Loucy (cell line): Measurements from ENCODE around the gene VPREB3.

Experiments
- H2AFZ ChIP-seq: fragments of 200-600 bp; sonication (generic); 2 replicates; pipeline ENCODE4 v1.6.0; 2016; ENCODE audit warnings: antibody characterized with exemption, mild to moderate bottlenecking, low read length, moderate library complexity
- H3F3A ChIP-seq: fragments of 200-600 bp; 2 replicates; pipeline ENCODE4 v1.6.0; 2016; ENCODE audit warnings: antibody characterized with exemption, low read depth, mild to moderate bottlenecking
- H3K27me3 ChIP-seq: fragments of 200-600 bp; sonication (generic); 2 replicates; pipeline ENCODE4 v1.6.1; 2014; ENCODE audit warnings: low read length, mild to moderate bottlenecking; ENCODE audit not compliant: insufficient read depth, poor library complexity, severe bottlenecking
- H3K36me3 ChIP-seq: fragments of 200-600 bp; sonication (generic); 2 replicates; pipeline ENCODE4 v1.6.1; 2016; ENCODE audit warnings: low read length; ENCODE audit not compliant: insufficient read depth
- H3K4me1 ChIP-seq: fragments of 200-600 bp; sonication (generic); 2 replicates; pipeline ENCODE4 v1.5.1; 2014; ENCODE audit warnings: low read length, mild to moderate bottlenecking; ENCODE audit not compliant: insufficient read depth, poor library complexity, severe bottlenecking
- H3K4me2 ChIP-seq: fragments of 200-600 bp; sonication (generic); 2 replicates; pipeline ENCODE4 v1.6.0; 2014; ENCODE audit warnings: antibody characterized with exemption, low read length, low read depth, mild to moderate bottlenecking; ENCODE audit not compliant: poor library complexity, severe bottlenecking
- H3K4me3 ChIP-seq: fragments of 200-600 bp; sonication (generic); 2 replicates; pipeline ENCODE4 v1.5.1; 2014; ENCODE audit warnings: low read length, mild to moderate bottlenecking, mixed read lengths; ENCODE audit not compliant: poor library complexity, severe bottlenecking
- H3K79me2 ChIP-seq: fragments of 200-600 bp; sonication (generic); 2 replicates; pipeline ENCODE4 v1.6.1; 2014; ENCODE audit warnings: low read length; ENCODE audit not compliant: insufficient read depth
- H3K9ac ChIP-seq: fragments of 200-600 bp; sonication (generic); 2 replicates; pipeline ENCODE4 v1.6.0; 2014; ENCODE audit warnings: mild to moderate bottlenecking, low read depth, low read length, moderate library complexity; ENCODE audit not compliant: poor library complexity, severe bottlenecking
- H3K9me2 ChIP-seq: fragments of 200-600 bp; sonication (generic); replicated peaks from 2 replicates; pipeline ENCODE4 v1.6.1; 2016; ENCODE audit warnings: low read depth, low read length, mixed read lengths
- H3K9me3 ChIP-seq: fragments of 200-600 bp; sonication (generic); 2 replicates; pipeline ENCODE4 v1.6.1; 2014; ENCODE audit warnings: mild to moderate bottlenecking, antibody characterized with exemption, low read length, low read depth; ENCODE audit not compliant: insufficient read depth
- H4K20me1 ChIP-seq: fragments of 200-600 bp; sonication (generic); 2 replicates; pipeline ENCODE4 v1.6.0; 2014; ENCODE audit warnings: antibody characterized with exemption, low read length, mild to moderate bottlenecking; ENCODE audit not compliant: insufficient read depth, poor library complexity, severe bottlenecking
- EZH2phosphoT487 ChIP-seq: fragments of 200-600 bp; IDR thresholded peaks from 2 replicates; pipeline ENCODE4 v1.6.1; 2018; ENCODE audit warnings: antibody characterized with exemption, mild to moderate bottlenecking, moderate library complexity, borderline replicate concordance
- TF ChIP-seq, protein P1 (sequence below): fragments of 200-600 bp; sonication (generic); conservative IDR thresholded peaks from 2 replicates; pipeline ENCODE4 v1.5.1; 2014; ENCODE audit warnings: mild to moderate bottlenecking, antibody characterized with exemption, low read length

VPREB3 gene

DNA sequence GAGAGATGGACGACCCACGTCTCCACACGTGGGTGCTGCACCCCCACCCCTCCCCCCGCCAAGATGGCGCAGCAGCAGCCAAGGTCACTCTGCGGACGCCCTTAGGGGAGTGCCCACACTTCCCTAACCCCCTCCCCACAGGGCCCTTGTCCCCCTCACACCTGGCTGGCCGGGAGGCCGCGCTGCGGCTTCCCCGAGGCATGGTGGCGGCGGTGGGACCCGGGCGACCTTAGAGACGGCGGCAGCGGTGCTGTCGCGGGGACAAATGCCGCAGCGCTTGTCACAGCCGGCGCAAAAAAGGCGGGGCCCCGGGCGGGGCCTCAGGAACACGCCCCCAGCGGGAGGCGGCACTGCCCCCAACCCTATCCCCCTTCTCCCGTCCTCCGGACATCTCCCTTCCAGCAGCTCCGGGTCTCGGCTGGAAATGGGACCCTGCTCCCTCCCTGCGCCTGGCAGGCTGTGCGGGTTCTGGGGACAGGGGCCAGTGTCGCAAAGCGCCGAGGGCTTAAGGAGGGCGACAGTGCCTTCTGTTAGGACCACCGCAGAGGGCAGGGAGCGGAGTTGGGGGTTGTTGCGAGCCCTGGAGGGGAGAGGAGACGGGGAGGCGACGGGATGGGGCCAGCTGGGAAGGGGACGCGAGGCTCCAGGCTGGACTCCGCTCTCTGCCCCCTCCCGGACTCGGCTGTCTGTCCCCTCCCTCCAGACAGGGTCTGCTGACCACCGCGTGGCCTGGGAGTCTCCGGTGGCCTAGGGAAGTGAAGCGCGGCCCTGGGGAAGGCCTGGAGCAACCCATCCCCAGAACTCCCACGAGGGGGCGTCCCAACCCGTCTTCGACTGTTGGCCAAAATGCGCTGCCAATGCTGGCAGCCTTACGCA lies 13.7 kb upstream of the VPREB3 start, which contains the start of gene CHCHD10:
Gene CHCHD10, minus strand, starts transcription at position 300 of the 876 bp plus-strand sequence. Its CDS starts 98 bp downstream, at position 202.
- Histone ChIP-seq H3F3A (no peaks in the 10 kb centered on the region), H4K20me1 (no peaks in the 10 kb centered on the region), H3K4me2 (peak within 1 kb of the TSS; percentile 82), H3K36me3 (no peaks in the 10 kb centered on the region), H3K9me2 (no peaks in the 10 kb centered on the region), H3K4me1 (peaks cover 21% of the 10 kb centered on the region), H3K4me3 (peak within 1 kb of the TSS; percentile 74), H3K9ac (peak within 1 kb of the TSS; percentile 82), H3K9me3 (no peaks in the 10 kb centered on the region), H2AFZ (peak within 1 kb of the TSS; percentile 87), H3K79me2 (no peaks in the 10 kb centered on the region), H3K27me3 (no peaks in the 10 kb centered on the region)
- TF ChIP-seq EZH2phosphoT487 = no peak
- TF ChIP-seq, protein P1, sequence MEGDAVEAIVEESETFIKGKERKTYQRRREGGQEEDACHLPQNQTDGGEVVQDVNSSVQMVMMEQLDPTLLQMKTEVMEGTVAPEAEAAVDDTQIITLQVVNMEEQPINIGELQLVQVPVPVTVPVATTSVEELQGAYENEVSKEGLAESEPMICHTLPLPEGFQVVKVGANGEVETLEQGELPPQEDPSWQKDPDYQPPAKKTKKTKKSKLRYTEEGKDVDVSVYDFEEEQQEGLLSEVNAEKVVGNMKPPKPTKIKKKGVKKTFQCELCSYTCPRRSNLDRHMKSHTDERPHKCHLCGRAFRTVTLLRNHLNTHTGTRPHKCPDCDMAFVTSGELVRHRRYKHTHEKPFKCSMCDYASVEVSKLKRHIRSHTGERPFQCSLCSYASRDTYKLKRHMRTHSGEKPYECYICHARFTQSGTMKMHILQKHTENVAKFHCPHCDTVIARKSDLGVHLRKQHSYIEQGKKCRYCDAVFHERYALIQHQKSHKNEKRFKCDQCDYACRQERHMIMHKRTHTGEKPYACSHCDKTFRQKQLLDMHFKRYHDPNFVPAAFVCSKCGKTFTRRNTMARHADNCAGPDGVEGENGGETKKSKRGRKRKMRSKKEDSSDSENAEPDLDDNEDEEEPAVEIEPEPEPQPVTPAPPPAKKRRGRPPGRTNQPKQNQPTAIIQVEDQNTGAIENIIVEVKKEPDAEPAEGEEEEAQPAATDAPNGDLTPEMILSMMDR = peak; percentile 67

DNA sequence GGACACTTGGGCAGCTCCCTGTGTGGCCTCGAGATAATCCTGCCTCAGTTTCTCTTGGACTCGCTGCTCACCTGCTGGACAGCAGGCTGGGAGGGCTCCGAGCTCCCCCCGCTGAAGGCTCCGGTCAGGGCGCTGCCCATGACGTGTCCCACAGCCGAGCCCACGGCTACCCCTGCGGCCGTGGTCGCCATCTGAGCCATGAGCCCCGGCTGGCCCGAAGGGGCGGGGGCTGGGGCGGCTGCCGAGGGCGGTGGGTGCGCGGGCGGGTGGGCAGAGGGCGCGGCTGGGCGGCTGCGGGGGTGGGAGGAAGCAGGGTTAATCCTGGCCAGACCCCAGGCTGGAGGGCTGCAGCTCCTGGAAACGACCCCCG lies 13.1 kb upstream of the VPREB3 start:
- H3K27me3 ChIP-seq = no peaks in the 10 kb centered on the region
- H4K20me1 ChIP-seq = no peaks in the 10 kb centered on the region
- peak overlapping the region; percentile 74 for H3K4me3 ChIP-seq
- H3F3A ChIP-seq = no peaks in the 10 kb centered on the region
- H3K9me3 ChIP-seq = no peaks in the 10 kb centered on the region
- H2AFZ ChIP-seq = no peak overlapping the region
- no peak for TF ChIP-seq EZH2phosphoT487
- TF ChIP-seq, protein P1 = no peak
- H3K79me2 ChIP-seq = no peaks in the 10 kb centered on the region
- peak overlapping the region; percentile 82 for H3K9ac ChIP-seq
- H3K4me1 ChIP-seq = peaks cover 27% of the 10 kb centered on the region
- H3K9me2 ChIP-seq = no peaks in the 10 kb centered on the region
- H3K36me3 ChIP-seq = no peaks in the 10 kb centered on the region
- H3K4me2 ChIP-seq = peak overlapping the region; percentile 82

DNA sequence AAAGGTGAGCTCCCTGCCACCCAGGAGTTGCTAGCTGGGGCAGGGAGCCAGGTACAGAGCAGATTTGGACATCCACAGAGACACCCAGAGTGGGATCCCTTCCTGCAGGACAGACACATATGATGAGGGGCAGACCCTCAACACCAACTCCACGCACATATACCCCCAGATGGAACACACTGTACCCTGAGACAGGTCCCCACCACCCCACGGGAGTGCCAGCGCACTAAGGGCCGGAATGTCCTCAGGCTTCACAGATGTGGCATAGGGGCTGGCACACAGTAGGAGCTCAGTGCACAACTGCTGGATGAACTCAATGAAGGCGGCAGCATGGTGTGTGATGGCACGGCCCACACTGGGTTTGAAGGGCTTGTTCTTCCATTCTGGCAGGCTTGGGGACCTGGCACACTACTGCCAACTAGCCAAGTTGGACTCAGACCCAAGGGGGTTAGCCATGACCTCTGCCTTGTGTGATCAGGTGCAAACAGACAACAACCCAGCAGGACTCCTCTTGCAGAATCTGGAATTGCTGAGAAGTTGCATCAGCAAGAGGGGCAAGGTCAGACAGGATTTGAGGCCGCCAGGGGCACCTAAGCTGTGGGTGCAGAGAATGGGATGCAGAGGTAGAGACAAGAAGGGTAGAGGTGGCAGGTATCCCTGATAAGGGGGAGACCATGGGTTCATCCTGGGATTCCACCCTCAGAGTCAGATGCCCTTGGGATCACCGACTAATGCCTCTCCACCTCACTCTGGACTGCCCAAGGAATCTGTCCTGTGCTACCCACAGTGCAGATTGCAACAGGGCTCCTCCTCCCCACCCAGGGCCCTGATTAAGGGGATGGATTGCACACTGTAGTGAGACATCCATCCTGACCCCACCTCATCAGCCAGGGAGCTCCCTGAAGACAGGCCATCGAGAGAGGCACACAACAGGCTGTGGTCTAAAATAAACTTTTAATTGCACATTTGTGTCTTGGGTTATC lies 11.0 kb upstream of the VPREB3 start:
- Histone ChIP-seq H3K27me3 (no peaks in the 10 kb centered on the region), H3K9ac (no peak overlapping the region), H3F3A (no peaks in the 10 kb centered on the region), H3K9me3 (no peaks in the 10 kb centered on the region), H3K4me2 (no peak overlapping the region), H3K4me1 (peaks cover 27% of the 10 kb centered on the region), H3K9me2 (no peaks in the 10 kb centered on the region), H2AFZ (no peak overlapping the region), H3K79me2 (no peaks in the 10 kb centered on the region), H4K20me1 (no peaks in the 10 kb centered on the region), H3K4me3 (no peak overlapping the region), H3K36me3 (no peaks in the 10 kb centered on the region)
- TF ChIP-seq, protein P1 = no peak
- TF ChIP-seq EZH2phosphoT487 = no peak
